Hematopoietic multipotent progenitor cell treated with erythropoietin and hydrocortisone succinate and interleukin-3 and kit ligand, for 17 days (in vitro differentiated cells): ENCODE measurements around the gene SEMA4A.
"Not testable (repeated sequence)": the region's sequence is repeated elsewhere in the genome, so short reads cannot be mapped to it uniquely, and the experiment has no call there.

Experiments
- DNase-seq: peaks from one replicate; pipeline ENCODE4 v3.0.0-alpha.2; 2015; ENCODE audit warnings: low spot score

The SEMA4A gene

GRCh38 chr1:156160000-156160742 is 6.8 kb downstream of the SEMA4A start:
- DNase-seq, result no peak

GRCh38 chr1:156160743-156161171 is 7.4 kb downstream of the SEMA4A start:
- no peak for DNase-seq

- no peak for DNase-seq
These were observed 9.1 kb downstream of the SEMA4A start for GRCh38 chr1:156162430-156163037.

- DNase-seq, result no peak
These were observed 10.3 kb downstream of the SEMA4A start for GRCh38 chr1:156163712-156164111.

GRCh38 chr1:156164125-156164831 is 10.9 kb downstream of the SEMA4A start:
- no peak for DNase-seq

- DNase-seq, result no peak
These were observed 11.7 kb downstream of the SEMA4A start for GRCh38 chr1:156165083-156165482.

GRCh38 chr1:156167536-156167935 is 14.2 kb downstream of the SEMA4A start:
- DNase-seq, result no peak

- DNase-seq, result no peak
These were observed 19.5 kb downstream of the SEMA4A start for GRCh38 chr1:156172696-156173470.

- no peak for DNase-seq
These were observed 23.3 kb downstream of the SEMA4A start for GRCh38 chr1:156176610-156177210.

- no peak for DNase-seq
These were observed 24.7 kb downstream of the SEMA4A start for GRCh38 chr1:156177919-156178654.

- no peak for DNase-seq
These were observed 27.1 kb downstream of the SEMA4A start for GRCh38 chr1:156180471-156180870.

GRCh38 chr1:156181391-156181924 is 28.1 kb downstream of the SEMA4A start:
- DNase-seq, result not testable (repeated sequence)

- DNase-seq, result not testable (repeated sequence)
These were observed 28.8 kb downstream of the SEMA4A start for GRCh38 chr1:156182010-156182779.

- not testable (repeated sequence) for DNase-seq
These were observed 33.2 kb downstream of the SEMA4A start for GRCh38 chr1:156186347-156187177.

GRCh38 chr1:156190265-156190664 is 36.9 kb downstream of the SEMA4A start:
- DNase-seq, result not testable (repeated sequence)

- no peak for DNase-seq
These were observed 38.0 kb downstream of the SEMA4A start for GRCh38 chr1:156191292-156191964.

GRCh38 chr1:156193208-156193487 is 39.8 kb downstream of the SEMA4A start:
- no peak for DNase-seq

GRCh38 chr1:156193488-156194299 is 40.3 kb downstream of the SEMA4A start, which contains the start of gene SLC25A44:
TSS of gene SLC25A44 (plus strand) at chr1:156194104. CDS start at chr1:156199848, 5,744 bp downstream.
- peak; percentile 99 for DNase-seq
